Psoas muscle (tissue), 8 donors: ENCODE measurements around the gene PRKACG. TPM values are rescaled to one million over a fixed set of nuclear protein-coding genes. Genes with fewer than 3 reads are reported as not detected.

Experiments used
- ATAC-seq, 4 donors: fragments of 200-7000 bp; cut with Tn5 transposase; one replicate each; pipeline ENCODE4 v1.9.1; 2020; ENCODE audit warnings: moderate library complexity in 3 of 4, mild to moderate bottlenecking in 2 of 4
- DNase-seq, 2 donors: peaks; one replicate each; pipeline ENCODE4 v3.0.0-alpha.2; 2020
- H3K27ac ChIP-seq: fragments of 200-600 bp; one replicate; pipeline ENCODE4 v1.8.0; 2022
- H3K27me3 ChIP-seq, 3 donors: fragments of 200-600 bp in 1 of 3; one replicate each; pipeline versions ENCODE4 v1.6.1 to v1.8.0; 2013 to 2022; ENCODE audit warnings: low read length in 2 of 3, mild to moderate bottlenecking in 2 of 3, moderate library complexity in 1 of 3; ENCODE audit not compliant: insufficient read depth in 3 of 3
- H3K36me3 ChIP-seq, 2 donors: fragments of 200-600 bp in 1 of 2; one replicate each; pipeline versions ENCODE4 v1.6.1 to v1.8.0; 2013 to 2022; ENCODE audit warnings: low read depth in 1 of 2, mild to moderate bottlenecking in 1 of 2, moderate library complexity in 1 of 2; ENCODE audit not compliant: insufficient read depth in 1 of 2
- H3K4me1 ChIP-seq: fragments of 200-600 bp; one replicate; pipeline ENCODE4 v1.8.0; 2022
- H3K4me3 ChIP-seq: fragments of 200-600 bp; one replicate; pipeline ENCODE4 v1.8.0; 2022; ENCODE audit warnings: mild to moderate bottlenecking
- H3K9me3 ChIP-seq: fragments of 200-600 bp; one replicate; pipeline ENCODE4 v1.8.0; 2022
- CTCF ChIP-seq: fragments of 200-600 bp; IDR thresholded peaks from one replicate; pipeline ENCODE4 v1.8.0; 2022; ENCODE audit warnings: antibody characterized with exemption
- WGBS, 3 donors: extraction: QIAGEN DNeasy Blood & Tissue Kit; methylation state at CpG; one replicate each; pipeline versions ENCODE4 v1.1.6 to v1.1.7; 2013; 5-methylcytosine and 5-hydroxymethylcytosine counted together
- intact Hi-C, 2 donors: fragments of 100-400 bp; cut with DNase I; formaldehyde crosslinking; loops; one replicate each; pipeline versions ENCODE4 v1.11.0 to v1.14.2; 2022
- polyA plus RNA-seq, 3 donors: library from polyadenylated mRNA; stranded (reverse); fragments of 200-250 nt; gene quantifications; one replicate each; pipeline ENCODE4 v1.2.3, GENCODE V29; 2013
- total RNA-seq, 4 donors: library from RNA; stranded (reverse); fragmentation: NEBNext Ultra II Directional in 2 of 4; extraction: Animal tissue kit (Norgen Biotek cat#: 25700) in 2 of 4; gene quantifications; one replicate each; pipeline versions ENCODE4 v1.2.1 to v1.2.4, GENCODE V29; 2021 to 2023
- donor health status: healthy with polysubstance abuse.
- donor health status: DM: no; HTN: no; CAD: no; lungs with moderate emphysema.
- donor health status: Bipolar disorder and iron deficiency.
- donor health status: healthy.
- donor health status: DM: yes; HTN: yes; CAD: no.
- donor health status: DM: no; HTN: no; CAD: no.
- donor health status: DM: no; HTN: no; CAD: no.
- donor health status: DM: yes; HTN: yes; CAD: no.

Gene PRKACG
- total and polyA plus RNA-seq, 7 donors = not detected

- no peak for TF ChIP-seq CTCF
- no peaks in the 10 kb centered on the region for H3K9me3 ChIP-seq
- peak overlapping the region; percentile 92 for H3K27ac ChIP-seq
- H3K4me1 ChIP-seq = no peaks in the 10 kb centered on the region
- WGBS, 3 donors = 53 to 67% (median 59%) methylated on average over 10 of the region's 10 CpGs
- no peaks in the 10 kb centered on the region for H3K36me3 ChIP-seq
- ATAC-seq (no peak), DNase-seq (no peak)
- H3K4me3 ChIP-seq = peak overlapping the region; percentile 92
- intact Hi-C loops = loop anchor here in 1 of 2 donors (5.0 kb wide), 1 partner anchor 156 kb away; no protein-coding TSS in a partner anchor
- H3K27me3 ChIP-seq = no peaks in the 10 kb centered on the region
Observed at GRCh38 chr9:69036799-69037198, 22.9 kb upstream of the PRKACG start.

- TF ChIP-seq CTCF = no peak
- H3K4me3 ChIP-seq = peak overlapping the region; percentile 92
- no peaks in the 10 kb centered on the region for H3K27me3 ChIP-seq
- DNase-seq (no peak), ATAC-seq (peak in 1 of 4 donors; percentile 39)
- peak overlapping the region; percentile 92 for H3K27ac ChIP-seq
- no peaks in the 10 kb centered on the region for H3K4me1 ChIP-seq
- H3K9me3 ChIP-seq = no peaks in the 10 kb centered on the region
- intact Hi-C loops = loop anchor here in 1 of 2 donors (5.0 kb wide), 1 partner anchor 156 kb away; no protein-coding TSS in a partner anchor
- WGBS, 3 donors = 5 to 10% (median 7%) methylated on average over 14 of the region's 14 CpGs
- no peaks in the 10 kb centered on the region for H3K36me3 ChIP-seq
Observed at GRCh38 chr9:69036309-69036708, 22.4 kb upstream of the PRKACG start.

GRCh38 chr9:69035438-69036308, 21.8 kb upstream of the PRKACG start, which contains the start of gene FXN:
Gene FXN (plus strand): TSS chr9:69035752. CDS start chr9:69035783, 31 bp downstream.
- DNase-seq (peak; percentile 85 to 91), ATAC-seq (peak; percentile 96 to 97 (median 96))
- Histone ChIP-seq H3K4me3 (peak within 1 kb of the TSS; percentile 92), H3K9me3 (no peaks in the 10 kb centered on the region), H3K27me3 (no peaks in the 10 kb centered on the region), H3K36me3 (no peaks in the 10 kb centered on the region), H3K27ac (peak within 1 kb of the TSS; percentile 92), H3K4me1 (no peaks in the 10 kb centered on the region)
- 1% methylated on average over 65 to 75 of the region's 75 CpGs for WGBS, 3 donors
- peak; percentile 99 for TF ChIP-seq CTCF
- intact Hi-C loops = loop anchor here in 1 of 2 donors (5.0 kb wide), 1 partner anchor 157 kb away; no protein-coding TSS in a partner anchor

- Histone ChIP-seq H3K36me3 (no peaks in the 10 kb centered on the region), H3K27me3 (no peaks in the 10 kb centered on the region), H3K4me3 (no peak overlapping the region), H3K27ac (no peak overlapping the region), H3K9me3 (no peaks in the 10 kb centered on the region), H3K4me1 (no peaks in the 10 kb centered on the region)
- DNase-seq = no peak
- intact Hi-C loops = no loop called here
- no peak for ATAC-seq
- TF ChIP-seq CTCF = no peak
- 37 to 53% (median 48%) methylated on average over 2 of the region's 2 CpGs for WGBS, 3 donors
Observed at GRCh38 chr9:69034071-69034470, 20.2 kb upstream of the PRKACG start.
